Measurements from ENCODE around the gene HOATZ.

GRCh38 chr11:111525456-111525855 lies 10.9 kb downstream of the HOATZ start:
- TF ChIP-seq CTCF (IDR thresholded peaks at IDR 0.05) (no peak), POLR2A (IDR thresholded peaks at IDR 0.05) (no peak)

Data from body of pancreas (tissue), 4 donors.